ENCODE results near the gene CRTC2. TPM values are rescaled to one million over a fixed set of nuclear protein-coding genes. Genes with fewer than 3 reads are reported as not detected.

The CRTC2 gene
- total RNA-seq, 1 experiment from 2014 or later: 33.8 TPM

DNA sequence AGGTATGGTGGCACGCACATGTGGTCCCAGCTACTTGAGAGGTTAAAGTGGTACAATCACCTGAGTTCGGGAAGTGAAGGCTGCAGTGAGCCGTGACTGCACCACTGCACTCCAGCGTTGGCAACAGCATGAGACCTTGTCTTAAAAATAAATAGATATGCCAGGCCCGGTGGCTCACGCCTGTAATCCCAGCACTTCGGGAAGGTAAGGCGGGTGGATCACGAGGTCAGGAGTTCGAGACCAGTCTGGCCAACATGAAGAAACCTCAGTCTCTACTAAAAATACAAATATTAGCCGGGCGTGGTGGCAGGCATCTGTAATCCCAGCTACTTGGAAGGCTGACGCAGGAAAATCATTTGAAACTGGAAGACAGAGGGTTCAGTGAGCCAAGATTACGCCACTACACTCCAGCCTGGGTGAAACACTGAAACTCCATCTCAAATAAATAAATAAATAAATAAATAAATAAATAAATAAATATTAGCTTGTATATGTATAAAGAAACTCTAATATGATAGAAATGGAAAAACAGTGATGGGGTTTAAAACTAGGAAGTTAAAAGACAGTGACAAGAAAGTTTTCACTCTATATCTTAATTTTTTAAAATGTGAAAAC, 54.5 kb downstream of the CRTC2 start:
- Histone ChIP-seq H2AFZ (ENCODE audit: low read depth, low read length, poor library complexity, severe bottlenecking) (no peak overlapping the region), H3K4me2 (ENCODE audit: low read length) (no peak overlapping the region), H3K4me1 (ENCODE audit: control insufficient read depth in 1 of 2, insufficient read depth in 2 of 2, low read length in 2 of 2) (peaks cover 0 to 22% of the 10 kb centered on the region in 2 experiments; a peak in 3 of 4 replicates), H3K9me3 (ENCODE audit: control insufficient read depth in 1 of 2, insufficient read depth in 1 of 2, low read depth in 1 of 2, low read length in 2 of 2) (no peaks in the 10 kb centered on the region), H3K4me3 (replicated peaks in 1 of 2; ENCODE audit: low read depth in 1 of 2, low read length in 2 of 2) (no peak overlapping the region), H3K27me3 (ENCODE audit: insufficient read depth, low read length) (no peaks in the 10 kb centered on the region), H3K36me3 (ENCODE audit: control insufficient read depth in 1 of 2, insufficient read depth in 2 of 2, low read length in 2 of 2) (0 out of 4 replicates have a peak, but pooled peaks cover 0 to 3% of the 10 kb centered on the region in 2 experiments), H3K9ac (ENCODE audit: low read length) (no peak overlapping the region), H4K20me1 (ENCODE audit: insufficient read depth) (no peaks in the 10 kb centered on the region), H3K79me2 (ENCODE audit: insufficient read depth, low read length) (peaks cover 82% of the 10 kb centered on the region), H3K27ac (ENCODE audit: low read depth, low read length) (no peak overlapping the region), H3K9me2 (ENCODE audit: insufficient read depth) (no peaks in the 10 kb centered on the region)
- TF ChIP-seq CEBPB (IDR thresholded peaks at IDR 0.05; ENCODE audit: low read depth) (no peak), EZH2phosphoT487 (IDR thresholded peaks at IDR 0.05; ENCODE audit: borderline replicate concordance) (no peak), SRF (IDR thresholded peaks at IDR 0.05; ENCODE audit: low read depth) (no peak), ELF1 (IDR thresholded peaks at IDR 0.05; ENCODE audit: borderline replicate concordance, low read depth) (no peak), SP1 (IDR thresholded peaks at IDR 0.05; ENCODE audit: low read depth) (no peak), POLR2A (IDR thresholded peaks at IDR 0.05; ENCODE audit: borderline replicate concordance, extremely low read depth, insufficient read depth, insufficient read length) (no peak), RAD21 (IDR thresholded peaks at IDR 0.05; ENCODE audit: low read depth) (no peak), ZFX (IDR thresholded peaks at IDR 0.05) (no peak), ZNF274 (IDR thresholded peaks at IDR 0.05; ENCODE audit: low read depth, low read length) (no peak), POLR2AphosphoS5 (IDR thresholded peaks at IDR 0.05; ENCODE audit: low read depth, low read length) (no peak), YY1 (IDR thresholded peaks at IDR 0.05; ENCODE audit: extremely low read depth, insufficient replicate concordance, low read depth, low read length) (no peak), EGR1 (IDR thresholded peaks at IDR 0.05; ENCODE audit: low read depth) (no peak), SIN3A (IDR thresholded peaks at IDR 0.05; ENCODE audit: low read depth) (no peak)
- TF ChIP-seq, protein P1, sequence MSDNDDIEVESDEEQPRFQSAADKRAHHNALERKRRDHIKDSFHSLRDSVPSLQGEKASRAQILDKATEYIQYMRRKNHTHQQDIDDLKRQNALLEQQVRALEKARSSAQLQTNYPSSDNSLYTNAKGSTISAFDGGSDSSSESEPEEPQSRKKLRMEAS (IDR thresholded peaks at IDR 0.05): no peak
- TF ChIP-seq, protein P2, sequence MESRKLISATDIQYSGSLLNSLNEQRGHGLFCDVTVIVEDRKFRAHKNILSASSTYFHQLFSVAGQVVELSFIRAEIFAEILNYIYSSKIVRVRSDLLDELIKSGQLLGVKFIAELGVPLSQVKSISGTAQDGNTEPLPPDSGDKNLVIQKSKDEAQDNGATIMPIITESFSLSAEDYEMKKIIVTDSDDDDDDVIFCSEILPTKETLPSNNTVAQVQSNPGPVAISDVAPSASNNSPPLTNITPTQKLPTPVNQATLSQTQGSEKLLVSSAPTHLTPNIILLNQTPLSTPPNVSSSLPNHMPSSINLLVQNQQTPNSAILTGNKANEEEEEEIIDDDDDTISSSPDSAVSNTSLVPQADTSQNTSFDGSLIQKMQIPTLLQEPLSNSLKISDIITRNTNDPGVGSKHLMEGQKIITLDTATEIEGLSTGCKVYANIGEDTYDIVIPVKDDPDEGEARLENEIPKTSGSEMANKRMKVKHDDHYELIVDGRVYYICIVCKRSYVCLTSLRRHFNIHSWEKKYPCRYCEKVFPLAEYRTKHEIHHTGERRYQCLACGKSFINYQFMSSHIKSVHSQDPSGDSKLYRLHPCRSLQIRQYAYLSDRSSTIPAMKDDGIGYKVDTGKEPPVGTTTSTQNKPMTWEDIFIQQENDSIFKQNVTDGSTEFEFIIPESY (IDR thresholded peaks at IDR 0.05; ENCODE audit: extremely low read depth, insufficient replicate concordance, low read length): no peak
- TF ChIP-seq, protein P3, sequence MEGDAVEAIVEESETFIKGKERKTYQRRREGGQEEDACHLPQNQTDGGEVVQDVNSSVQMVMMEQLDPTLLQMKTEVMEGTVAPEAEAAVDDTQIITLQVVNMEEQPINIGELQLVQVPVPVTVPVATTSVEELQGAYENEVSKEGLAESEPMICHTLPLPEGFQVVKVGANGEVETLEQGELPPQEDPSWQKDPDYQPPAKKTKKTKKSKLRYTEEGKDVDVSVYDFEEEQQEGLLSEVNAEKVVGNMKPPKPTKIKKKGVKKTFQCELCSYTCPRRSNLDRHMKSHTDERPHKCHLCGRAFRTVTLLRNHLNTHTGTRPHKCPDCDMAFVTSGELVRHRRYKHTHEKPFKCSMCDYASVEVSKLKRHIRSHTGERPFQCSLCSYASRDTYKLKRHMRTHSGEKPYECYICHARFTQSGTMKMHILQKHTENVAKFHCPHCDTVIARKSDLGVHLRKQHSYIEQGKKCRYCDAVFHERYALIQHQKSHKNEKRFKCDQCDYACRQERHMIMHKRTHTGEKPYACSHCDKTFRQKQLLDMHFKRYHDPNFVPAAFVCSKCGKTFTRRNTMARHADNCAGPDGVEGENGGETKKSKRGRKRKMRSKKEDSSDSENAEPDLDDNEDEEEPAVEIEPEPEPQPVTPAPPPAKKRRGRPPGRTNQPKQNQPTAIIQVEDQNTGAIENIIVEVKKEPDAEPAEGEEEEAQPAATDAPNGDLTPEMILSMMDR (IDR thresholded peaks at IDR 0.05 in 2 of 3, conservative IDR thresholded peaks at IDR 0.05 in 1 of 3; ENCODE audit: borderline replicate concordance in 1 of 3, insufficient read depth in 1 of 3, low read depth in 2 of 3, low read length in 2 of 3): no peak
- ATAC-seq (no peak), DNase-seq (ENCODE audit: low read depth, low spot score) (no peak)
- ChIA-PET RAD21 (ENCODE audit: low non-redundant PET in 1 of 2, low total read pairs in 2 of 2, uncharacterized antibody in 2 of 2, unreplicated experiment in 2 of 2) (no interaction called here), POLR2A (no interaction called here), CTCF (no interaction called here)
- no TSS peak for BruUV-seq (replicated peaks)
- intact Hi-C loops (cut with micrococcal nuclease): loop anchor here (10.0 kb wide), 1 partner anchor 49 kb away; no protein-coding TSS in a partner anchor
